Suprapubic skin (tissue), 4 donors: ENCODE measurements around the gene ZBTB42. TPM values are rescaled to one million over a fixed set of nuclear protein-coding genes. Genes with fewer than 3 reads are reported as not detected.
A peak's percentile ranks its signal among the peaks of the same experiment; 100 is the strongest.

ENCODE experiments used
- DNase-seq, 2 donors: peaks; one replicate each; pipeline ENCODE4 v3.0.0-alpha.2; 2019; ENCODE audit warnings: low spot score in 2 of 2
- H3K27ac ChIP-seq: fragments of 200-600 bp; sonication (generic); one replicate; pipeline ENCODE4 v1.5.1; 2019
- H3K27me3 ChIP-seq: fragments of 200-600 bp; sonication (generic); one replicate; pipeline ENCODE4 v1.5.1; 2019
- H3K36me3 ChIP-seq: fragments of 200-600 bp; sonication (generic); one replicate; pipeline ENCODE4 v1.5.1; 2019
- H3K4me1 ChIP-seq: fragments of 200-600 bp; sonication (generic); one replicate; pipeline ENCODE4 v1.5.1; 2019
- H3K4me3 ChIP-seq: fragments of 200-600 bp; sonication (generic); one replicate; pipeline ENCODE4 v1.5.1; 2019; ENCODE audit warnings: mild to moderate bottlenecking
- H3K9me3 ChIP-seq: fragments of 200-600 bp; sonication (generic); one replicate; pipeline ENCODE4 v1.5.1; 2019
- CTCF ChIP-seq, 2 donors: fragments of 200-600 bp in 1 of 2; fragments of 450-650 bp in 1 of 2; sonication (generic) in 1 of 2; IDR thresholded peaks; one replicate each; pipeline ENCODE4 v1.5.1; 2016 to 2019; ENCODE audit warnings: antibody characterized with exemption in 2 of 2, mild to moderate bottlenecking in 1 of 2, moderate library complexity in 1 of 2
- EP300 ChIP-seq: sonication (generic); formaldehyde crosslinking; IDR thresholded peaks from one replicate; pipeline ENCODE4 v1.6.1; 2017; ENCODE audit warnings: antibody characterized with exemption
- POLR2A ChIP-seq, 2 donors: fragments of 450-650 bp; IDR thresholded peaks; one replicate each; pipeline ENCODE4 v1.6.1; 2017; ENCODE audit warnings: antibody characterized with exemption in 2 of 2, mild to moderate bottlenecking in 2 of 2, moderate library complexity in 2 of 2
- POLR2AphosphoS5 ChIP-seq, 3 donors: sonication (generic); formaldehyde crosslinking; IDR thresholded peaks; one replicate each; pipeline ENCODE4 v1.6.1; 2017; ENCODE audit warnings: antibody characterized with exemption in 3 of 3
- WGBS: methylation state at CpG from one replicate; pipeline ENCODE4 v1.1.5; 2018; 5-methylcytosine and 5-hydroxymethylcytosine counted together
- total RNA-seq, 4 donors: library from RNA; depleted of rRNA; stranded (reverse); fragments of >200 nt; gene quantifications; one replicate each; pipeline ENCODE4 v1.1.0, GENCODE V29; 2016

ZBTB42 gene
- total RNA-seq, 4 donors from 2014 or later = 3.7 to 9.8 (median 7.8) TPM

DNA sequence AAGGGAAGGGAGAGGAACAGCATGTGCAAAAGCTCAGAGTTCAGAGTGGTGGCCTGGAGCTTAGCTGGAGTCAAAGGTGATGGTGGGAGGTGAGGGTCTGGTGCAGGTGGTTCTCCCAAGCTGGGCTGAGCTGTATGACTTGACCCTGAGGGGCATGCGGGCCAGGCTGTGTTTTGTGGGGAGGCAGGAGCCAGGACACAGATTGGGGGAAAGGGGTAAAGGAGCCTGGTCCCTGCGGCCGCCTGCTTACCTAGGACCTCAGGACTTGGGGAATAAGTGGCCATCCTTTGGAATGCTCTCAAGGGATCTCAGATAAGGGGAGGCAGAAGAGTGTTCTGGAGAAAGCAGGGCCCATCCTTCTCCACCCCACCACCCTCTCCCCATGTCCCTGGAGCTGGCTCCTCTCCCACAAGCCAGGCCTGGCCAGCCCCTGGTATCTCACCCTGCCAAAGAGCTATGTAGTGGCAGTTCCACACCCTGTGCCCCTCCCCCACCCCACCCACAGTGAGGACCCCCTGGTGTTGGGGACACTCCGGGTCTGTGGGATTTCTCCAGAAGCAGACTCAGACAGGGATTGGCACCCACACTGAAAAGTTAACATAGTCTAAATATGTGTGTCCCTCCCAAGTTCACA, 44.2 kb downstream of the ZBTB42 start:
- Histone ChIP-seq H3K9me3 (no peaks in the 10 kb centered on the region), H3K27me3 (peaks cover 61% of the 10 kb centered on the region), H3K36me3 (no peaks in the 10 kb centered on the region), H3K4me3 (no peak overlapping the region), H3K4me1 (peaks cover 17% of the 10 kb centered on the region), H3K27ac (no peak overlapping the region)
- TF ChIP-seq EP300 (no peak), CTCF (IDR thresholded peaks at IDR 0.05) (no peak), POLR2A (IDR thresholded peaks at IDR 0.05) (no peak), POLR2AphosphoS5 (IDR thresholded peaks at IDR 0.05) (no peak)
- peak in 1 of 2 donors; percentile 44 for DNase-seq
- WGBS = 86% methylated on average over 4 of the region's 4 CpGs

DNA sequence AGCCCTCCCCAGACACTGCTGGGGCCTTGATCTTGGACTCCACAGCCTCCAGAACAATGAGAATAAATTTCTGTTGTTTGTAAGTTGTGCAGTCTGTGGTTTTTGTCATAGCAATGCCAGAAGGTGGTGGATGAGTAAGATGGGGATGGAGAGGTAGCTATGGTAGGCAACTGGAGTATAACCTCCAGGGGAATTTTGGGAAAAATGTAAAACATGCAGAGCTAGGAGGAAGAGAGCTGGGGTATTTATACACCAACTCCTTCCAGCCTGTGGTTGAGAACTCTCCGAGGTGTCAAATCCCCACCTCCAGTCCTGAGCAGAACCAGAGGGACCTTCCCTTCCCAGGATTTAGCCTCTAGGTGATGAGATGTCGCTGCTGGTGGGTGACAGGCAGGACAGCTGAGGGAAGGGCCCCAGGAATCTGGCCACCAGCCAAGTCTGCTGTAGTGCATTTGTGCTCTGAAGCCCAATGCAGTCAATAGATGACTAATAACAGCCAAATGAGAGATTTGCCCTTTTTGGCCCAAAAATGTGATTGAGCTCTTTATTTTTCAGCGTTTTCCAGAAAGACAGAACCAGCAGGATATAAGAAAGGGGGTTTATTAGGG, 45.0 kb downstream of the ZBTB42 start:
- H3K9me3 ChIP-seq = no peaks in the 10 kb centered on the region
- TF ChIP-seq EP300 = no peak
- TF ChIP-seq CTCF (IDR thresholded peaks at IDR 0.05) = no peak
- no peak for TF ChIP-seq POLR2AphosphoS5 (IDR thresholded peaks at IDR 0.05)
- no peak for TF ChIP-seq POLR2A (IDR thresholded peaks at IDR 0.05)
- peaks cover 17% of the 10 kb centered on the region for H3K4me1 ChIP-seq
- peak in 1 of 2 donors; percentile 27 for DNase-seq
- no peak overlapping the region for H3K27ac ChIP-seq
- WGBS = 85% methylated on average over 3 of the region's 3 CpGs
- peaks cover 61% of the 10 kb centered on the region for H3K27me3 ChIP-seq
- no peaks in the 10 kb centered on the region for H3K36me3 ChIP-seq
- no peak overlapping the region for H3K4me3 ChIP-seq

- TF ChIP-seq CTCF (IDR thresholded peaks at IDR 0.05) (no peak), POLR2AphosphoS5 (IDR thresholded peaks at IDR 0.05) (no peak), POLR2A (IDR thresholded peaks at IDR 0.05) (no peak), EP300 (no peak)
- peak in 1 of 2 donors; percentile 33 for DNase-seq
- Histone ChIP-seq H3K27me3 (peaks cover 19% of the 10 kb centered on the region), H3K36me3 (no peaks in the 10 kb centered on the region), H3K9me3 (no peaks in the 10 kb centered on the region), H3K27ac (no peak overlapping the region), H3K4me3 (no peak overlapping the region), H3K4me1 (no peaks in the 10 kb centered on the region)
- WGBS = 52% methylated on average over 8 of the region's 8 CpGs
Measured at GRCh38 chr14:104852280-104852663, 51.4 kb downstream of the ZBTB42 start.

Other genes with a start within 250 kb of the ZBTB42 start
- 1 to 10 TPM in 1 of 4 donors, under 1 TPM in 1, not detected in 2; 0.30 to 3.9 TPM for gene C14orf180, start 221.3 kb upstream of the ZBTB42 start, total RNA-seq
- gene TMEM179, start 196.3 kb upstream of the ZBTB42 start, total RNA-seq = not detected
- 100 to 1,000 TPM in 1 of 4 donors, 10 to 100 TPM in 3; 52.1 to 126 (median 81.8) TPM for gene INF2, start 111.5 kb upstream of the ZBTB42 start, total RNA-seq
- gene ADSS1, start 76.9 kb upstream of the ZBTB42 start, total RNA-seq = 10 to 100 TPM in 2 of 4 donors, 1 to 10 TPM in 2; 2.8 to 12.4 (median 9.0) TPM
- gene SIVA1, start 48.0 kb upstream of the ZBTB42 start, total RNA-seq = 100 to 1,000 TPM in 3 of 4 donors, 10 to 100 TPM in 1; 94.0 to 159 (median 142) TPM
- gene AKT1, start 5.4 kb upstream of the ZBTB42 start, total RNA-seq = 10 to 100 TPM; 63.1 to 77.6 (median 70.4) TPM
- gene CEP170B, start 64.2 kb downstream of the ZBTB42 start, total RNA-seq = 10 to 100 TPM; 53.3 to 70.1 (median 60.4) TPM
- under 1 TPM in 1 of 4 donors, not detected in 3; 0.16 TPM for gene PLD4, start 123.8 kb downstream of the ZBTB42 start, total RNA-seq
- 100 to 1,000 TPM; 829 to 975 (median 858) TPM for gene AHNAK2, start 177.3 kb downstream of the ZBTB42 start, total RNA-seq
- gene CLBA1, start 184.7 kb downstream of the ZBTB42 start, total RNA-seq = 10 to 100 TPM in 2 of 4 donors, 1 to 10 TPM in 2; 6.3 to 10.9 (median 9.1) TPM
- 10 to 100 TPM; 27.7 to 38.6 (median 35.8) TPM for gene CDCA4, start 220.0 kb downstream of the ZBTB42 start, total RNA-seq